Measurements from ENCODE around the gene EML5.

DNA sequence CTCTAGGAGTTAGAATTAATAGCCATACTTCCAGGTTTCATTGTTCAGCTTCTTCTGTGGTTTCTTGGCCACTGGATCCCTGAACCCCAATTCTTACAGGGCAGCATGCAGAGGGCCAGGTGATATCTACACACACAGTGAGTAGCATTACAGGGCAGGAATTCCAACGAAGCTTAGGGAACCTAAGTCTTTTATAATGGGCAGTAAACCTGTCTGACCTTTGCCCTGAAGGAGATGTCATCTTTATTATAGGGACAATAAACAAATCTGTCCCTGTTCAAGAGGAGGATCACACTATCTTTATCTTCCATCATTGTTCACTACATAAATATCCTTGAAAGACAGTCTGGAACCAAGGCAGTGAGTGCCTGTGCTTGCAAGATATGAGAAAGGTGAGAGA is 11.7 kb upstream of the EML5 start:
- TF ChIP-seq YY1 (IDR thresholded peaks at IDR 0.05; ENCODE audit: insufficient read depth, insufficient read length) (no peak), ZNF274 (IDR thresholded peaks at IDR 0.05; ENCODE audit: low read depth, low read length) (no peak)
